Mesenchymal stem cell (in vitro differentiated cells and primary cell): ENCODE results near the gene FEV.

ENCODE experiments used
- DNase-seq: peaks from one replicate; pipeline ENCODE4 v3.0.0-alpha.2; 2013
- H2AFZ ChIP-seq: one replicate; pipeline ENCODE4 v1.6.1; 2013; ENCODE audit warnings: low read depth, mild to moderate bottlenecking, control low read depth, inconsistent platforms, low read length, moderate library complexity
- H2AK5ac ChIP-seq: 2 replicates; pipeline ENCODE4 v1.6.1; 2013; ENCODE audit warnings: low read length, moderate library complexity, mild to moderate bottlenecking, inconsistent platforms; ENCODE audit not compliant: severe bottlenecking
- H2BK120ac ChIP-seq: one replicate; pipeline ENCODE4 v1.6.1; 2013; ENCODE audit warnings: low read depth, mild to moderate bottlenecking, inconsistent platforms, low read length, moderate library complexity
- H2BK12ac ChIP-seq, 2 experiments: one replicate each; pipeline ENCODE4 v1.6.1; 2013; ENCODE audit warnings: inconsistent platforms in 2 of 2, low read length in 2 of 2, mild to moderate bottlenecking in 2 of 2, moderate library complexity in 2 of 2, control low read depth in 1 of 2
- H2BK15ac ChIP-seq: one replicate; pipeline ENCODE4 v1.6.1; 2013; ENCODE audit warnings: mild to moderate bottlenecking, low read depth, inconsistent platforms; ENCODE audit not compliant: poor library complexity, severe bottlenecking
- H2BK5ac ChIP-seq: 2 replicates; pipeline ENCODE4 v1.6.1; 2013; ENCODE audit warnings: low read depth, mild to moderate bottlenecking, low read length, control low read depth, inconsistent platforms; ENCODE audit not compliant: poor library complexity, severe bottlenecking
- H3K14ac ChIP-seq, 2 experiments: one replicate each; pipeline ENCODE4 v1.6.1; 2013; ENCODE audit warnings: inconsistent platforms in 2 of 2, low read length in 2 of 2, control low read depth in 1 of 2, mild to moderate bottlenecking in 1 of 2, moderate library complexity in 1 of 2
- H3K18ac ChIP-seq, 2 experiments: one replicate each; pipeline ENCODE4 v1.6.1; 2013; ENCODE audit warnings: inconsistent platforms in 2 of 2, low read length in 2 of 2, control low read depth in 1 of 2, low read depth in 1 of 2, mild to moderate bottlenecking in 1 of 2
- H3K23ac ChIP-seq, 2 experiments: one replicate each; pipeline ENCODE4 v1.6.1; 2013; ENCODE audit warnings: inconsistent platforms in 2 of 2, low read length in 2 of 2, mild to moderate bottlenecking in 2 of 2, moderate library complexity in 2 of 2, control low read depth in 1 of 2
- H3K27ac ChIP-seq: 2 replicates; pipeline ENCODE4 v1.5.1; 2013; ENCODE audit warnings: mild to moderate bottlenecking, moderate library complexity, low read length, control low read depth, inconsistent platforms; ENCODE audit not compliant: poor library complexity, severe bottlenecking
- H3K27me3 ChIP-seq, 2 experiments: 2 replicates each; pipeline versions ENCODE4 v1.6.1 to v1.7.0; 2013; ENCODE audit warnings: low read length in 2 of 2, mild to moderate bottlenecking in 2 of 2, moderate library complexity in 2 of 2, control low read depth in 1 of 2, inconsistent platforms in 1 of 2; ENCODE audit not compliant: control insufficient read depth in 1 of 2, insufficient read depth in 1 of 2
- H3K36me3 ChIP-seq, 2 experiments: 2 replicates each; pipeline versions ENCODE4 v1.6.1 to v1.7.0; 2013; ENCODE audit warnings: low read length in 2 of 2, control low read depth in 1 of 2, inconsistent platforms in 1 of 2, low read depth in 1 of 2, mild to moderate bottlenecking in 1 of 2; ENCODE audit not compliant: insufficient read depth in 2 of 2, control insufficient read depth in 1 of 2
- H3K4ac ChIP-seq, 2 experiments: one replicate each; pipeline ENCODE4 v1.6.1; 2013; ENCODE audit warnings: inconsistent platforms in 2 of 2, low read length in 2 of 2, mild to moderate bottlenecking in 2 of 2, moderate library complexity in 2 of 2, control low read depth in 1 of 2, low read depth in 1 of 2
- H3K4me1 ChIP-seq: 2 replicates; pipeline ENCODE4 v1.6.1; 2013; ENCODE audit warnings: low read depth, low read length, control low read depth; ENCODE audit not compliant: control insufficient read depth, insufficient read depth
- H3K4me2 ChIP-seq: 2 replicates; pipeline ENCODE4 v1.6.1; 2013; ENCODE audit warnings: low read length, mild to moderate bottlenecking, inconsistent platforms; ENCODE audit not compliant: poor library complexity, severe bottlenecking
- H3K4me3 ChIP-seq, 2 experiments: 2 replicates each; pipeline versions ENCODE4 v1.5.1 to v1.7.0; 2013; ENCODE audit warnings: low read length in 2 of 2, mild to moderate bottlenecking in 2 of 2, control low read depth in 1 of 2, low read depth in 1 of 2; ENCODE audit not compliant: insufficient read depth in 1 of 2
- H3K79me1 ChIP-seq: replicated peaks from 2 replicates; pipeline ENCODE4 v1.6.1; 2013; ENCODE audit warnings: mild to moderate bottlenecking, control low read depth, low read length, inconsistent platforms; ENCODE audit not compliant: poor library complexity, severe bottlenecking
- H3K9ac ChIP-seq: 2 replicates; pipeline ENCODE4 v1.7.0; 2013; ENCODE audit warnings: mild to moderate bottlenecking, low read length, moderate library complexity
- H3K9me3 ChIP-seq: 2 replicates; pipeline ENCODE4 v1.7.0; 2013; ENCODE audit warnings: mild to moderate bottlenecking, low read length; ENCODE audit not compliant: control insufficient read depth
- H4K8ac ChIP-seq: one replicate; pipeline ENCODE4 v1.6.1; 2013; ENCODE audit warnings: inconsistent platforms, mild to moderate bottlenecking, low read length, moderate library complexity
- H4K91ac ChIP-seq: one replicate; pipeline ENCODE4 v1.6.1; 2013; ENCODE audit warnings: mild to moderate bottlenecking, low read length, inconsistent platforms
- WGBS: methylation state at CpG from one replicate; pipeline ENCODE4 v1.1.7; 2013; ENCODE audit warnings: mixed read lengths; 5-methylcytosine and 5-hydroxymethylcytosine counted together

The FEV gene

GRCh38 chr2:219019436-219019835 is 34.5 kb upstream of the FEV start:
- peaks cover 74 to 91% of the 10 kb centered on the region in 2 experiments for H3K27me3 ChIP-seq
- H3K23ac ChIP-seq: no peak overlapping the region
- H2BK120ac ChIP-seq: no peak overlapping the region
- DNase-seq: no peak
- WGBS: 83% methylated on average over 6 of the region's 6 CpGs
- no peaks in the 10 kb centered on the region for H3K4me1 ChIP-seq
- no peak overlapping the region for H3K4ac ChIP-seq
- H3K14ac ChIP-seq: no peak overlapping the region
- H3K4me3 ChIP-seq: no peak overlapping the region
- H3K27ac ChIP-seq: no peak overlapping the region
- H3K79me1 ChIP-seq: no peaks in the 10 kb centered on the region
- no peak overlapping the region for H2BK15ac ChIP-seq
- no peak overlapping the region for H3K18ac ChIP-seq
- no peak overlapping the region for H2AK5ac ChIP-seq
- H2BK12ac ChIP-seq: no peak overlapping the region
- no peaks in the 10 kb centered on the region for H3K9me3 ChIP-seq
- no peaks in the 10 kb centered on the region for H3K36me3 ChIP-seq
- no peak overlapping the region for H3K4me2 ChIP-seq
- H4K91ac ChIP-seq: no peak overlapping the region
- H2AFZ ChIP-seq: no peak overlapping the region
- no peak overlapping the region for H2BK5ac ChIP-seq
- no peak overlapping the region for H4K8ac ChIP-seq
- no peak overlapping the region for H3K9ac ChIP-seq

DNA sequence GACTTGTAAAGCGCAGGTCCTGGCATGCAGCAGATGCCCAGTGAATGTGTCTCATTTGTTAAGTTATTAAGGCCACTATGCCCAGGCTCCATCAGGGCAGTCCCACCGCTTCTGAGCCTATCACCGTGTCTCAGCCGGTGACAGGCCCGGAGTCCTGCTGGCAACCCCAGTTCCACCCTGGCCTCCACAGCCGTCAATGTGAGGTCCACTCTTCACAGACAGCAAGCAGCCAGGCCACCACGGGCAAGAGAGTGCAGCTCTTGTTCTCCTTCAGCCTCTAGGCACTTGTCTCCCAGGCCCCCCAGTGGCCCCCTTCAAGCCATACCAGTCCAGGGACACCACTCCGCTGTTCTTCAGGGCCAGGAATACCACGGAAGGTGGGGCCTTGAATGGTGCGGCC is 33.7 kb upstream of the FEV start:
- no peak overlapping the region for H4K8ac ChIP-seq
- no peak overlapping the region for H2AFZ ChIP-seq
- H2BK12ac ChIP-seq: no peak overlapping the region
- no peak overlapping the region for H3K4me3 ChIP-seq
- no peak overlapping the region for H3K27ac ChIP-seq
- H3K4ac ChIP-seq: no peak overlapping the region
- no peak for DNase-seq
- peaks cover 73 to 94% of the 10 kb centered on the region in 2 experiments for H3K27me3 ChIP-seq
- no peaks in the 10 kb centered on the region for H3K9me3 ChIP-seq
- no peak overlapping the region for H2BK120ac ChIP-seq
- H2BK5ac ChIP-seq: no peak overlapping the region
- no peak overlapping the region for H3K18ac ChIP-seq
- no peak overlapping the region for H4K91ac ChIP-seq
- 90% methylated on average over 10 of the region's 10 CpGs for WGBS
- H3K4me2 ChIP-seq: no peak overlapping the region
- no peak overlapping the region for H3K14ac ChIP-seq
- no peak overlapping the region for H2BK15ac ChIP-seq
- H3K23ac ChIP-seq: no peak overlapping the region
- H3K79me1 ChIP-seq: no peaks in the 10 kb centered on the region
- no peaks in the 10 kb centered on the region for H3K4me1 ChIP-seq
- H2AK5ac ChIP-seq: no peak overlapping the region
- no peak overlapping the region for H3K9ac ChIP-seq
- no peaks in the 10 kb centered on the region for H3K36me3 ChIP-seq

- Histone ChIP-seq H3K18ac (no peak overlapping the region), H3K27ac (no peak overlapping the region), H3K9me3 (no peaks in the 10 kb centered on the region), H3K27me3 (peaks cover 72 to 94% of the 10 kb centered on the region in 2 experiments), H3K9ac (no peak overlapping the region), H3K36me3 (no peaks in the 10 kb centered on the region), H2BK12ac (no peak overlapping the region), H3K14ac (no peak overlapping the region), H4K91ac (no peak overlapping the region), H3K4me1 (no peaks in the 10 kb centered on the region), H2AFZ (no peak overlapping the region), H4K8ac (no peak overlapping the region), H2BK120ac (no peak overlapping the region), H2BK15ac (no peak overlapping the region), H2AK5ac (no peak overlapping the region), H3K4me2 (no peak overlapping the region), H3K79me1 (no peaks in the 10 kb centered on the region), H3K4me3 (no peak overlapping the region), H3K4ac (no peak overlapping the region), H3K23ac (no peak overlapping the region), H2BK5ac (no peak overlapping the region)
- WGBS: 79% methylated on average over 7 of the region's 7 CpGs
- DNase-seq: no peak
Measured at GRCh38 chr2:219018286-219018685, 33.3 kb upstream of the FEV start.

DNA sequence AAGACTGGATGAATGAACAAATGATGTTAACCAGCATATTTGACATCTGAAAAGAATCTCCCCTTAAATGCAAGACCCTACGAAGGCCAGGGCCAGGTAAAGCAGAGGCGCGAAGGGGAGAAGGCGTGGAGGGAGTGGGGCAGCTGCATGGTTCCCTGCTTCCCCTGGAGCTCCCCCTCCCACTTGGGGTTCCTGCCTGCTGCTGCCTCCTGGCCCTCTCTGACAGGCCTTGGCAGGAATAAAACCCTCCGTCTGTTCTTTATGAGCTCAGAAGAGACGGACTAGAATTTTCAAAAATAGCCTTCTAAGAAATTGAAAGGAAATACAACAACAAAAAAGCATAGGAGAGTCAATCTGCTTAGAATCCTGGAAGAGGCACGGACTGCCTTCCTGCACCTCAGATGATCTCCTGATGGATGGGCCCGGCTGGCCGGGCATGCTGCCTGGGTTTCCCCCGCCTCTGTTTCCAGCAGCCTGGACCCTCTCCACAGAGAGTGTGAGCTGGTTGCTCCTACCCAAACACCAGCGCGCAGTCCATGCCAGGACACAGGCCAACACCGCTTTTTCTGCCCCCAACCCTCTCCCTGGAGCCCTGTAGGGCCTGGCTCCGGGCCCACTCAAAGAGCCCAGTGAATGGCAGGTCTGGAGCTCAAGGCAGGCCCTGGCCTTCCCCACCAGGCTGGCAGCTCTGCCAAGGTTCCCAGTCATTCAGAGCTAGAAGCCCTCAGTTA is 32.4 kb upstream of the FEV start:
- no peaks in the 10 kb centered on the region for H3K4me1 ChIP-seq
- no peak overlapping the region for H3K4me2 ChIP-seq
- 79% methylated on average over 13 of the region's 14 CpGs for WGBS
- no peak overlapping the region for H2BK15ac ChIP-seq
- H3K14ac ChIP-seq: no peak overlapping the region
- no peak overlapping the region for H2BK5ac ChIP-seq
- no peak overlapping the region for H4K8ac ChIP-seq
- H2BK120ac ChIP-seq: no peak overlapping the region
- no peak overlapping the region for H3K27ac ChIP-seq
- H3K79me1 ChIP-seq: no peaks in the 10 kb centered on the region
- no peak overlapping the region for H3K4ac ChIP-seq
- H2BK12ac ChIP-seq: no peak overlapping the region
- H4K91ac ChIP-seq: no peak overlapping the region
- no peak overlapping the region for H2AK5ac ChIP-seq
- peaks cover 67 to 93% of the 10 kb centered on the region in 2 experiments for H3K27me3 ChIP-seq
- no peak overlapping the region for H3K23ac ChIP-seq
- H3K9ac ChIP-seq: no peak overlapping the region
- no peaks in the 10 kb centered on the region for H3K9me3 ChIP-seq
- H3K4me3 ChIP-seq: no peak overlapping the region
- no peak overlapping the region for H2AFZ ChIP-seq
- H3K18ac ChIP-seq: no peak overlapping the region
- H3K36me3 ChIP-seq: no peaks in the 10 kb centered on the region
- no peak for DNase-seq
